Transverse colon (tissue), 4 donors: ENCODE measurements around the gene PRDM11.

Experiments
- POLR2A ChIP-seq: fragments of 450-650 bp; IDR thresholded peaks from one replicate; pipeline ENCODE4 v1.6.1; 2016; ENCODE audit warnings: antibody characterized with exemption, mild to moderate bottlenecking, moderate library complexity
- POLR2AphosphoS5 ChIP-seq, 3 donors: sonication (generic); formaldehyde crosslinking; IDR thresholded peaks; one replicate each; pipeline ENCODE4 v1.6.1; 2016; ENCODE audit warnings: antibody characterized with exemption in 3 of 3
- TF ChIP-seq, protein P1 (sequence below), 5 experiments: fragments of 200-600 bp in 3 of 5; fragments of 450-650 bp in 2 of 5; sonication (generic) in 3 of 5; IDR thresholded peaks; 1 replicate in 2 of 5; 2 replicates in 3 of 5; pipeline ENCODE4 v1.5.1; 2016 to 2017; ENCODE audit warnings: antibody characterized with exemption in 5 of 5, inconsistent platforms in 3 of 5, mild to moderate bottlenecking in 2 of 5, moderate library complexity in 1 of 5

DNA sequence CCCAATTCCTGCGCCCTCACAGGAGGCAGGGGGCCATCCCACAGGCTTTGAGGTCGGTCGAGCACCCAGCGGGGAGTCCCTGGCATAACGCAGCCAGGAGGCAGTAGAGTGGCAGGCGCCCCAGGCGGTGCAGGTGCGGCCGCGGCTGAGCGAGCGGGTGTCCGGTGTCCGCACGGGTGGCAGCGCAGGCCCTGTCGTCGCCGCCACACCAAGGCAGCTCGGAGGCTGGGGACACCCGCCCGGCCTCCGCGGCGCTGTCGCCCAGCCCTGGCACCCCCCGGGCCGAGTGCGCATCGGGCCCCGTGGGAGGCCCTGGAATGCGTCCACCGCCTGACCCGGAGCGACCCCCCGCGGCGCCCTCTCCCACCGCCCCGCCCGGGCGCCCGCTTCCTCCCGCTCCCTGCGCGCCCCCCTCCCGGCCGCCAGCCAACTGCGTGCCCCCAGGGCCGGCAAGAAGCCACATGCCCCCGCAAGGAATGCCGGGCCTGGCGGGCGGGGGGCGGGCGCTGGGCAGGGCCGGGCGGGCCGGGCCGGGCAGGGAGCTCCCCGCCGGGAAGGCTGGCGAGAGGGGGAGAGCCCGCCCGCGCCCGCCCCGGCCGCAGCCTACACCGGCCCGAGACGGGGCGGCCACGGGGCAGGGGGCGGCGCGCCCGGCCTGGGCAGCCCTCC lies 33.9 kb downstream of the PRDM11 start:
- TF ChIP-seq POLR2A (peak; percentile 38), POLR2AphosphoS5 (IDR thresholded peaks at IDR 0.05) (peak in 2 of 3 donors; percentile 25 to 52)
- TF ChIP-seq, protein P1, sequence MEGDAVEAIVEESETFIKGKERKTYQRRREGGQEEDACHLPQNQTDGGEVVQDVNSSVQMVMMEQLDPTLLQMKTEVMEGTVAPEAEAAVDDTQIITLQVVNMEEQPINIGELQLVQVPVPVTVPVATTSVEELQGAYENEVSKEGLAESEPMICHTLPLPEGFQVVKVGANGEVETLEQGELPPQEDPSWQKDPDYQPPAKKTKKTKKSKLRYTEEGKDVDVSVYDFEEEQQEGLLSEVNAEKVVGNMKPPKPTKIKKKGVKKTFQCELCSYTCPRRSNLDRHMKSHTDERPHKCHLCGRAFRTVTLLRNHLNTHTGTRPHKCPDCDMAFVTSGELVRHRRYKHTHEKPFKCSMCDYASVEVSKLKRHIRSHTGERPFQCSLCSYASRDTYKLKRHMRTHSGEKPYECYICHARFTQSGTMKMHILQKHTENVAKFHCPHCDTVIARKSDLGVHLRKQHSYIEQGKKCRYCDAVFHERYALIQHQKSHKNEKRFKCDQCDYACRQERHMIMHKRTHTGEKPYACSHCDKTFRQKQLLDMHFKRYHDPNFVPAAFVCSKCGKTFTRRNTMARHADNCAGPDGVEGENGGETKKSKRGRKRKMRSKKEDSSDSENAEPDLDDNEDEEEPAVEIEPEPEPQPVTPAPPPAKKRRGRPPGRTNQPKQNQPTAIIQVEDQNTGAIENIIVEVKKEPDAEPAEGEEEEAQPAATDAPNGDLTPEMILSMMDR (IDR thresholded peaks at IDR 0.05), result peak; percentile 49 to 72 (median 56)
